Stimulated activated CD4-positive, alpha-beta T cell treated with anti-CD3 and anti-CD28 coated beads, Interleukin-2, amount 100 ng/mL, for 48 hours (primary cell): ENCODE measurements around the gene OR1E2.

Experiments used
- DNase-seq, 2 donors: peaks; one replicate each; pipeline ENCODE4 v3.0.0-alpha.2; 2020

OR1E2 gene

DNA sequence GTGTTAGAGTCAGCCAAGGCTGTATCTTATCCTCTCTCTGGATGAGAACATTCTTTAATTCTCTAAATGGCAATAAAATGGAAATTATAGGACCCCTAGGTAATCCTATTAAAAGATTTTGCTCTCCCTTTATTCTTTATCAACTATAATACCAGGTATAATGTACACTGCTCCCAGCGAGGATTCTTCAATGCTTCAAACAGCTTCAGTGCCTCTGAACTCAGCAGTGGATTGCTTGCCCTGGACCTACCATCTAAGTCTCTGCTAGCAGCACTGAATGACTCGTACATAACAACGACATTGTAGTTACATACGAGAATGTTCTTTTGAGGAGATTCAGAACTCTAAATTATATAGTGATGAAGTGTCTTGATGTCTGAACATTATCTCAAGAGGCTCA is 43.9 kb downstream of the OR1E2 start:
- DNase-seq: no peak

- peak in 1 of 2 donors; percentile 19 for DNase-seq
Observed at GRCh38 chr17:3385869-3386816, 47.5 kb downstream of the OR1E2 start, which contains the start of gene OR3A2. Gene OR3A2 (minus strand): TSS chr17:3386308.
